WTC11 (cell line): ENCODE results near the gene AATK. TPM values are rescaled to one million over a fixed set of nuclear protein-coding genes. Genes with fewer than 3 reads are reported as not detected.

Experiments
- ATAC-seq: fragments of 200-7000 bp; cut with Tn5 transposase; 2 replicates; pipeline ENCODE4 v1.10.0; 2021; ENCODE audit warnings: mild to moderate bottlenecking, moderate library complexity
- CTCF ChIA-PET: fragments of 300-600 bp; sonication (Branson Sonifier 250); formaldehyde crosslinking; loops from one replicate; lab custom pipeline; 2021; ENCODE audit warnings: antibody characterized with exemption; lab: Charles Lee
- POLR2A ChIA-PET: fragments of 350-600 bp; sonication (Branson Sonifier 250); formaldehyde crosslinking; loops from one replicate; lab custom pipeline; 2021; ENCODE audit warnings: antibody characterized with exemption; lab: Charles Lee
- DNase-seq: peaks from one replicate; pipeline ENCODE4 v3.0.0; 2021; ENCODE audit warnings: low spot score
- H3K27ac Mint-ChIP-seq: 2 replicates; pipeline ENCODE4 v1.8.0; 2021; ENCODE audit warnings: mixed read lengths
- H3K27me3 Mint-ChIP-seq: 2 replicates; pipeline ENCODE4 v1.8.0; 2021; ENCODE audit warnings: low read depth, mild to moderate bottlenecking, moderate library complexity, mixed read lengths
- H3K36me3 Mint-ChIP-seq: 2 replicates; pipeline ENCODE4 v1.8.0; 2021; ENCODE audit warnings: mixed read lengths
- H3K4me1 Mint-ChIP-seq: 2 replicates; pipeline ENCODE4 v1.8.0; 2022; ENCODE audit warnings: mixed read lengths
- H3K4me3 Mint-ChIP-seq: 2 replicates; pipeline ENCODE4 v1.8.0; 2021; ENCODE audit warnings: mild to moderate bottlenecking, moderate library complexity, mixed read lengths
- H3K9me3 Mint-ChIP-seq: 2 replicates; pipeline ENCODE4 v1.8.0; 2021; ENCODE audit warnings: mixed read lengths
- ATF6 ChIP-seq: sonication (generic); formaldehyde crosslinking; IDR thresholded peaks from 2 replicates; pipeline ENCODE4 v1.8.1; 2023; ENCODE audit warnings: mild to moderate bottlenecking, missing genetic modification reagents
- CBFB ChIP-seq: sonication (generic); formaldehyde crosslinking; IDR thresholded peaks from 2 replicates; pipeline ENCODE4 v1.8.1; 2022; ENCODE audit warnings: mild to moderate bottlenecking, low read depth, missing genetic modification reagents
- FOXJ3 ChIP-seq: sonication (generic); formaldehyde crosslinking; IDR thresholded peaks from 2 replicates; pipeline ENCODE4 v1.9.0; 2021; ENCODE audit warnings: missing genetic modification reagents, mild to moderate bottlenecking, borderline replicate concordance
- FOXK1 ChIP-seq: sonication (generic); formaldehyde crosslinking; IDR thresholded peaks from 2 replicates; pipeline ENCODE4 v1.8.0; 2022; ENCODE audit warnings: mild to moderate bottlenecking, moderate library complexity, missing genetic modification reagents
- HMGA2 ChIP-seq: fragments of 250-450 bp; sonication (Bioruptor Pico); IDR thresholded peaks from 2 replicates; pipeline ENCODE4 v1.4.0; 2021; ENCODE audit warnings: mild to moderate bottlenecking, moderate library complexity
- MLX ChIP-seq: sonication (generic); formaldehyde crosslinking; IDR thresholded peaks from 2 replicates; pipeline ENCODE4 v1.8.1; 2023; ENCODE audit warnings: mild to moderate bottlenecking, missing genetic modification reagents, moderate library complexity
- MXD4 ChIP-seq: fragments of 250-450 bp; sonication (Bioruptor Pico); IDR thresholded peaks from 2 replicates; pipeline ENCODE4 v1.8.0; 2021; ENCODE audit warnings: mild to moderate bottlenecking, moderate library complexity, borderline replicate concordance
- MYBL2 ChIP-seq: sonication (generic); formaldehyde crosslinking; IDR thresholded peaks from 2 replicates; pipeline ENCODE4 v1.8.1; 2023; ENCODE audit warnings: mild to moderate bottlenecking, moderate library complexity, missing genetic modification reagents
- NFYB ChIP-seq: sonication (generic); formaldehyde crosslinking; conservative IDR thresholded peaks from 2 replicates; pipeline ENCODE4 v1.8.0; 2022; ENCODE audit warnings: low read depth, missing genetic modification reagents
- NR1H2 ChIP-seq: sonication (generic); formaldehyde crosslinking; IDR thresholded peaks from 2 replicates; pipeline ENCODE4 v1.9.0; 2021; ENCODE audit warnings: mild to moderate bottlenecking, moderate library complexity, missing genetic modification reagents
- NR2C2 ChIP-seq: sonication (generic); formaldehyde crosslinking; IDR thresholded peaks from 2 replicates; pipeline ENCODE4 v1.8.0; 2022; ENCODE audit warnings: mild to moderate bottlenecking, missing genetic modification reagents
- SMAD3 ChIP-seq: sonication (generic); formaldehyde crosslinking; IDR thresholded peaks from 2 replicates; pipeline ENCODE4 v1.8.0; 2022; ENCODE audit warnings: missing genetic modification reagents, mild to moderate bottlenecking, borderline replicate concordance
- SP1 ChIP-seq: sonication (generic); formaldehyde crosslinking; conservative IDR thresholded peaks from 2 replicates; pipeline ENCODE4 v1.8.1; 2022; ENCODE audit warnings: missing genetic modification reagents
- TCF7 ChIP-seq: sonication (generic); formaldehyde crosslinking; IDR thresholded peaks from 2 replicates; pipeline ENCODE4 v1.8.0; 2022; ENCODE audit warnings: mild to moderate bottlenecking, low read depth, missing genetic modification reagents, moderate library complexity
- ZNF423 ChIP-seq: fragments of 250-450 bp; sonication (Bioruptor Pico); IDR thresholded peaks from 2 replicates; pipeline ENCODE4 v2.1.2; 2022; ENCODE audit warnings: mild to moderate bottlenecking, moderate library complexity
- ZNF671 ChIP-seq: fragments of 250-450 bp; sonication (Bioruptor Pico); IDR thresholded peaks from 2 replicates; pipeline ENCODE4 v1.8.0; 2021; ENCODE audit warnings: mild to moderate bottlenecking
- total RNA-seq: library from RNA; stranded (reverse); gene quantifications from 3 replicates; pipeline ENCODE4 v1.2.3, GENCODE V29; 2021
- TF ChIP-seq, protein P1 (sequence below): sonication (generic); formaldehyde crosslinking; IDR thresholded peaks from 2 replicates; pipeline ENCODE4 v1.8.1; 2022; ENCODE audit warnings: missing genetic modification reagents, borderline replicate concordance
- TF ChIP-seq, protein P2 (sequence below): sonication (generic); formaldehyde crosslinking; conservative IDR thresholded peaks from 2 replicates; pipeline ENCODE4 v1.8.1; 2022; ENCODE audit warnings: mild to moderate bottlenecking, missing genetic modification reagents
- TF ChIP-seq, protein P3 (sequence below): sonication (generic); formaldehyde crosslinking; IDR thresholded peaks from 2 replicates; pipeline ENCODE4 v1.8.0; 2022; ENCODE audit warnings: mild to moderate bottlenecking, missing genetic modification reagents

Gene AATK
- total RNA-seq, 1 experiment from 2014 or later: 2.9 TPM

GRCh38 chr17:81095383-81095762 is 70.6 kb downstream of the AATK start:
- Mint-ChIP-seq H3K27me3 (no peaks in the 10 kb centered on the region), H3K4me3 (no peak overlapping the region), H3K4me1 (peaks cover 18% of the 10 kb centered on the region), H3K36me3 (no peaks in the 10 kb centered on the region)
- TF ChIP-seq, protein P1, sequence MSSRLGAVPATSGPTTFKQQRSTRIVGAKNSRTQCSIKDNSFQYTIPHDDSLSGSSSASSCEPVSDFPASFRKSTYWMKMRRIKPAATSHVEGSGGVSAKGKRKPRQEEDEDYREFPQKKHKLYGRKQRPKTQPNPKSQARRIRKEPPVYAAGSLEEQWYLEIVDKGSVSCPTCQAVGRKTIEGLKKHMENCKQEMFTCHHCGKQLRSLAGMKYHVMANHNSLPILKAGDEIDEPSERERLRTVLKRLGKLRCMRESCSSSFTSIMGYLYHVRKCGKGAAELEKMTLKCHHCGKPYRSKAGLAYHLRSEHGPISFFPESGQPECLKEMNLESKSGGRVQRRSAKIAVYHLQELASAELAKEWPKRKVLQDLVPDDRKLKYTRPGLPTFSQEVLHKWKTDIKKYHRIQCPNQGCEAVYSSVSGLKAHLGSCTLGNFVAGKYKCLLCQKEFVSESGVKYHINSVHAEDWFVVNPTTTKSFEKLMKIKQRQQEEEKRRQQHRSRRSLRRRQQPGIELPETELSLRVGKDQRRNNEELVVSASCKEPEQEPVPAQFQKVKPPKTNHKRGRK (CRISPR knock-in tag): no peak
- 0 out of 2 replicates have a peak, but pooled peaks have one; percentile 2 for TF ChIP-seq HMGA2
- TF ChIP-seq, all 79 proteins: peak for 1
- no peak for ATAC-seq
- Mint-ChIP-seq H3K9me3 (no peaks in the 10 kb centered on the region), H3K27ac (peak overlapping the region; percentile 11; the same call in 1 of the 2 replicates)
- no peak for DNase-seq
- POLR2A ChIA-PET: no interaction called here
- CTCF ChIA-PET: interaction anchor here (0.8 to 4.5 kb wide), 7 partner anchors 9 to 107 kb away, joined by 3 to 32 read pairs (median 5); no protein-coding TSS in a partner anchor

DNA sequence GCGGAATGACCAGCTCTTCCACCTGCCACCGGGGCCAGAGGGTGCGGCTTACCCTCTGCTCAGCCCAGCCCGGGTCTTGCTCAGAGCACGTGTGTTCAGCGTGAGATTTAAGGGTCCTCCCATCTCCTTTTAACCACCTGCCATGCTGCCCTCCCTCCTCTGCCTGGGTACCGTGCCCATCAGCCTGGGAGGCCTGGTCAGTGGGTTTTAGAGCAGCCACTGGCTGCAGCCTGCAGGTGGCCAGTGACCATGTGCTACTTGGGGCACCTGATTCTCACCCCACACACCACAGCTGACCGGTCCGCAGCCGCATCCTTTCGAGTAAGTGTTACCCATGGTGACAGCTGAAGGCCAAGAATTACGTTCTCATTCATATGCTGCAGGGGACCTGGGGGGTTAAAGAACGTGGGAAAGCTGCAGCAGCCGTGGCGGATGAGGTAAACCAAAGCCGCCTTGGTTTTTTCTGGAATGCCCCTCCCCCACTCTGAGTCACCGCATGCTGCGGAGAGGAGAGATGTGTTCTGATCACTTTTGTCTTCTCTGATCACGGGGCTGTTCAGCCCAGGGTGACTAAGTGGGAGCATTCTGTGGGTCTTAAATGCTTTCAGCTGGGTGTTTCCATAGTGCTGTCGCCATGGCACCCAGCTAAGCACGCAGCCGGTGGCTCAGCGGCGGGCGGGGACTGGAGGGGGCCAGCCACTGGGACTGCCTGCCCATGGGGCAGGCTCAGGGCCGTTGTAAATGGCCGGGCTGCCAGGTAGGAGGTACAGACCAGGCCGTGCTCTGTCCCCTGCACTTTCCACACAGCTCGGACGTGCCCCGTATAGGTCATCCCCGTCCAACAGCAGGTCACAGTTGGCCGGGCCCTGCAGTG is 71.3 kb downstream of the AATK start:
- TF ChIP-seq NR1H2 (CRISPR knock-in tag): no peak
- TF ChIP-seq, protein P2, sequence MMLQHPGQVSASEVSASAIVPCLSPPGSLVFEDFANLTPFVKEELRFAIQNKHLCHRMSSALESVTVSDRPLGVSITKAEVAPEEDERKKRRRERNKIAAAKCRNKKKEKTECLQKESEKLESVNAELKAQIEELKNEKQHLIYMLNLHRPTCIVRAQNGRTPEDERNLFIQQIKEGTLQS: no peak
- TF ChIP-seq NFYB: no peak
- TF ChIP-seq MLX (CRISPR knock-in tag): no peak
- TF ChIP-seq HMGA2: 0 out of 2 replicates have a peak, but pooled peaks have one; percentile 7
- TF ChIP-seq CBFB (CRISPR knock-in tag): no peak
- TF ChIP-seq, protein P3, sequence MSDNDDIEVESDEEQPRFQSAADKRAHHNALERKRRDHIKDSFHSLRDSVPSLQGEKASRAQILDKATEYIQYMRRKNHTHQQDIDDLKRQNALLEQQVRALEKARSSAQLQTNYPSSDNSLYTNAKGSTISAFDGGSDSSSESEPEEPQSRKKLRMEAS (CRISPR knock-in tag): peak; percentile 60; the same call in 1 of the 2 replicates
- no peak for TF ChIP-seq TCF7 (CRISPR knock-in tag)
- DNase-seq (peak; percentile 75), ATAC-seq (peak; percentile 37)
- H3K27me3 Mint-ChIP-seq: no peaks in the 10 kb centered on the region
- H3K27ac Mint-ChIP-seq: peak overlapping the region; percentile 92
- H3K4me3 Mint-ChIP-seq: no peak overlapping the region
- ChIA-PET CTCF (interaction anchor here (0.8 to 1.7 kb wide), 10 partner anchors 7 to 136 kb away, joined by 3 to 13 read pairs (median 4); no protein-coding TSS in a partner anchor), POLR2A (no interaction called here)
- no peaks in the 10 kb centered on the region for H3K36me3 Mint-ChIP-seq
- H3K4me1 Mint-ChIP-seq: peaks cover 22% of the 10 kb centered on the region
- no peaks in the 10 kb centered on the region for H3K9me3 Mint-ChIP-seq

GRCh38 chr17:81093619-81094508 is 72.2 kb downstream of the AATK start:
- peaks cover 22% of the 10 kb centered on the region for H3K4me1 Mint-ChIP-seq
- no peaks in the 10 kb centered on the region for H3K9me3 Mint-ChIP-seq
- peak overlapping the region; percentile 92 for H3K27ac Mint-ChIP-seq
- DNase-seq: no peak
- ATAC-seq: no peak
- H3K4me3 Mint-ChIP-seq: no peak overlapping the region
- ChIA-PET POLR2A (no interaction called here), CTCF (interaction anchor here (0.9 to 1.7 kb wide), 8 partner anchors 8 to 137 kb away, joined by 3 to 13 read pairs (median 4); no protein-coding TSS in a partner anchor)
- no peaks in the 10 kb centered on the region for H3K27me3 Mint-ChIP-seq
- H3K36me3 Mint-ChIP-seq: no peaks in the 10 kb centered on the region
- TF ChIP-seq HMGA2: no peak
- TF ChIP-seq FOXJ3 (CRISPR knock-in tag): no peak
- TF ChIP-seq ZNF423: no peak
- no peak for TF ChIP-seq SP1 (CRISPR knock-in tag)
- no peak for TF ChIP-seq NR2C2 (CRISPR knock-in tag)
- TF ChIP-seq, protein P1 (CRISPR knock-in tag): no peak
- TF ChIP-seq, protein P3 (CRISPR knock-in tag): no peak
- TF ChIP-seq MXD4 (CRISPR knock-in tag): no peak
- no peak for TF ChIP-seq ZNF671 (CRISPR knock-in tag)
- TF ChIP-seq MYBL2 (CRISPR knock-in tag): no peak
- no peak for TF ChIP-seq ATF6 (CRISPR knock-in tag)
- TF ChIP-seq FOXK1 (CRISPR knock-in tag): no peak
- TF ChIP-seq SMAD3: no peak
